ENCODE data around the gene JUP.

JUP gene

GRCh38 chr17:41728056-41728455 lies 58.5 kb downstream of the JUP start:
- Histone ChIP-seq H3K27me3 (ENCODE audit: control insufficient read depth, insufficient read depth, low read length) (peaks cover 22% of the 10 kb centered on the region), H3K4me3 (ENCODE audit: low read length) (no peak overlapping the region), H3K36me3 (ENCODE audit: control insufficient read depth, low read depth, low read length) (no peaks in the 10 kb centered on the region), H3K27ac (ENCODE audit: low read length) (no peak overlapping the region), H3K9ac (ENCODE audit: low read length) (no peak overlapping the region), H3K4me1 (ENCODE audit: control insufficient read depth, low read depth, low read length) (no peaks in the 10 kb centered on the region), H3K9me3 (ENCODE audit: control insufficient read depth, low read depth, low read length) (no peaks in the 10 kb centered on the region)

GRCh38 chr17:41725134-41725533 lies 61.4 kb downstream of the JUP start:
- H3K9me3 ChIP-seq (ENCODE audit: control insufficient read depth, low read depth, low read length), result no peaks in the 10 kb centered on the region
- no peaks in the 10 kb centered on the region for H3K4me1 ChIP-seq (ENCODE audit: control insufficient read depth, low read depth, low read length)
- H3K4me3 ChIP-seq (ENCODE audit: low read length), result no peak overlapping the region
- H3K36me3 ChIP-seq (ENCODE audit: control insufficient read depth, low read depth, low read length), result no peaks in the 10 kb centered on the region
- no peaks in the 10 kb centered on the region for H3K27me3 ChIP-seq (ENCODE audit: control insufficient read depth, insufficient read depth, low read length)
- H3K27ac ChIP-seq (ENCODE audit: low read length), result no peak overlapping the region
- no peak overlapping the region for H3K9ac ChIP-seq (ENCODE audit: low read length)

- H3K9me3 ChIP-seq (ENCODE audit: control insufficient read depth, low read depth, low read length), result no peaks in the 10 kb centered on the region
- no peak overlapping the region for H3K9ac ChIP-seq (ENCODE audit: low read length)
- no peaks in the 10 kb centered on the region for H3K4me1 ChIP-seq (ENCODE audit: control insufficient read depth, low read depth, low read length)
- H3K36me3 ChIP-seq (ENCODE audit: control insufficient read depth, low read depth, low read length), result no peaks in the 10 kb centered on the region
- H3K27ac ChIP-seq (ENCODE audit: low read length), result no peak overlapping the region
- no peaks in the 10 kb centered on the region for H3K27me3 ChIP-seq (ENCODE audit: control insufficient read depth, insufficient read depth, low read length)
- no peak overlapping the region for H3K4me3 ChIP-seq (ENCODE audit: low read length)
Observed at GRCh38 chr17:41724476-41725050, 61.9 kb downstream of the JUP start.

- Histone ChIP-seq H3K9me3 (ENCODE audit: control insufficient read depth, low read depth, low read length) (no peaks in the 10 kb centered on the region), H3K27me3 (ENCODE audit: control insufficient read depth, insufficient read depth, low read length) (no peaks in the 10 kb centered on the region), H3K4me3 (ENCODE audit: low read length) (no peak overlapping the region), H3K36me3 (ENCODE audit: control insufficient read depth, low read depth, low read length) (no peaks in the 10 kb centered on the region), H3K27ac (ENCODE audit: low read length) (no peak overlapping the region), H3K4me1 (ENCODE audit: control insufficient read depth, low read depth, low read length) (no peaks in the 10 kb centered on the region), H3K9ac (ENCODE audit: low read length) (no peak overlapping the region)
Observed at GRCh38 chr17:41723801-41724475, 62.6 kb downstream of the JUP start.

GRCh38 chr17:41722231-41722630 lies 64.3 kb downstream of the JUP start:
- no peaks in the 10 kb centered on the region for H3K36me3 ChIP-seq (ENCODE audit: control insufficient read depth, low read depth, low read length)
- no peaks in the 10 kb centered on the region for H3K27me3 ChIP-seq (ENCODE audit: control insufficient read depth, insufficient read depth, low read length)
- no peaks in the 10 kb centered on the region for H3K4me1 ChIP-seq (ENCODE audit: control insufficient read depth, low read depth, low read length)
- H3K9ac ChIP-seq (ENCODE audit: low read length), result no peak overlapping the region
- no peaks in the 10 kb centered on the region for H3K9me3 ChIP-seq (ENCODE audit: control insufficient read depth, low read depth, low read length)
- no peak overlapping the region for H3K4me3 ChIP-seq (ENCODE audit: low read length)
- no peak overlapping the region for H3K27ac ChIP-seq (ENCODE audit: low read length)

GRCh38 chr17:41718287-41718645 lies 68.2 kb downstream of the JUP start:
- Histone ChIP-seq H3K36me3 (ENCODE audit: control insufficient read depth, low read depth, low read length) (no peaks in the 10 kb centered on the region), H3K9ac (ENCODE audit: low read length) (no peak overlapping the region), H3K4me1 (ENCODE audit: control insufficient read depth, low read depth, low read length) (no peaks in the 10 kb centered on the region), H3K27me3 (ENCODE audit: control insufficient read depth, insufficient read depth, low read length) (no peaks in the 10 kb centered on the region), H3K9me3 (ENCODE audit: control insufficient read depth, low read depth, low read length) (no peaks in the 10 kb centered on the region), H3K4me3 (ENCODE audit: low read length) (no peak overlapping the region), H3K27ac (ENCODE audit: low read length) (no peak overlapping the region)

GRCh38 chr17:41717408-41718286 lies 68.9 kb downstream of the JUP start:
- Histone ChIP-seq H3K36me3 (ENCODE audit: control insufficient read depth, low read depth, low read length) (no peaks in the 10 kb centered on the region), H3K9me3 (ENCODE audit: control insufficient read depth, low read depth, low read length) (no peaks in the 10 kb centered on the region), H3K4me3 (ENCODE audit: low read length) (no peak overlapping the region), H3K27ac (ENCODE audit: low read length) (no peak overlapping the region), H3K27me3 (ENCODE audit: control insufficient read depth, insufficient read depth, low read length) (peaks cover 1% of the 10 kb centered on the region), H3K9ac (ENCODE audit: low read length) (no peak overlapping the region), H3K4me1 (ENCODE audit: control insufficient read depth, low read depth, low read length) (no peaks in the 10 kb centered on the region)

GRCh38 chr17:41711669-41712400 lies 74.7 kb downstream of the JUP start, which contains the start of gene GAST:
Gene GAST (plus strand): TSS chr17:41712331. CDS start chr17:41715437, 3,106 bp downstream.
- Histone ChIP-seq H3K27me3 (ENCODE audit: control insufficient read depth, insufficient read depth, low read length) (peaks cover 52% of the 10 kb centered on the region), H3K4me1 (ENCODE audit: control insufficient read depth, low read depth, low read length) (no peaks in the 10 kb centered on the region), H3K36me3 (ENCODE audit: control insufficient read depth, low read depth, low read length) (no peaks in the 10 kb centered on the region), H3K4me3 (ENCODE audit: low read length) (no peak within 1 kb of the TSS), H3K9me3 (ENCODE audit: control insufficient read depth, low read depth, low read length) (no peaks in the 10 kb centered on the region), H3K9ac (ENCODE audit: low read length) (no peak within 1 kb of the TSS), H3K27ac (ENCODE audit: low read length) (no peak within 1 kb of the TSS)

- Histone ChIP-seq H3K4me1 (ENCODE audit: control insufficient read depth, low read depth, low read length) (peaks cover 6% of the 10 kb centered on the region), H3K4me3 (ENCODE audit: low read length) (no peak overlapping the region), H3K36me3 (ENCODE audit: control insufficient read depth, low read depth, low read length) (no peaks in the 10 kb centered on the region), H3K9me3 (ENCODE audit: control insufficient read depth, low read depth, low read length) (no peaks in the 10 kb centered on the region), H3K9ac (ENCODE audit: low read length) (no peak overlapping the region), H3K27me3 (ENCODE audit: control insufficient read depth, insufficient read depth, low read length) (peaks cover 64% of the 10 kb centered on the region), H3K27ac (ENCODE audit: low read length) (no peak overlapping the region)
Observed at GRCh38 chr17:41710472-41711090, 75.9 kb downstream of the JUP start.

- H3K27me3 ChIP-seq (ENCODE audit: control insufficient read depth, insufficient read depth, low read length), result peaks cover 72% of the 10 kb centered on the region
- peaks cover 12% of the 10 kb centered on the region for H3K4me1 ChIP-seq (ENCODE audit: control insufficient read depth, low read depth, low read length)
Observed at GRCh38 chr17:41707803-41708669, 78.5 kb downstream of the JUP start.

More at GRCh38 chr17:41707803-41708669, 78.5 kb downstream of the JUP start:
- Histone ChIP-seq H3K36me3 (ENCODE audit: control insufficient read depth, low read depth, low read length) (no peaks in the 10 kb centered on the region), H3K4me3 (ENCODE audit: low read length) (no peak overlapping the region), H3K9ac (ENCODE audit: low read length) (no peak overlapping the region), H3K9me3 (ENCODE audit: control insufficient read depth, low read depth, low read length) (no peaks in the 10 kb centered on the region), H3K27ac (ENCODE audit: low read length) (no peak overlapping the region)

Data from iPS-18a (cell line).